ENCODE measurements around the gene AP2M1. TPM values are rescaled to one million over a fixed set of nuclear protein-coding genes. Genes with fewer than 3 reads are reported as not detected.

AP2M1 gene
- polyA plus RNA-seq, 1 of the 3 experiments (the other 2 are of a cell fraction) = 759 TPM

- TF ChIP-seq CTCF (IDR thresholded peaks at IDR 0.05) = no peak
- TF ChIP-seq RCOR1 (IDR thresholded peaks at IDR 0.05; ENCODE audit: low read length) = peak; percentile 62
- TF ChIP-seq EP300 (IDR thresholded peaks at IDR 0.05; ENCODE audit: borderline replicate concordance in 1 of 2, low read depth in 1 of 2, low read length in 1 of 2) = no peak
- no peak for TF ChIP-seq PBX3 (IDR thresholded peaks at IDR 0.05)
- TF ChIP-seq TEAD4 (IDR thresholded peaks at IDR 0.05; ENCODE audit: borderline replicate concordance, insufficient read depth) = no peak
- TF ChIP-seq GABPA (IDR thresholded peaks at IDR 0.05; ENCODE audit: low read depth) = peak; percentile 80
- peak; percentile 66 for TF ChIP-seq USF1 (IDR thresholded peaks at IDR 0.05; ENCODE audit: borderline replicate concordance, low read depth)
These were observed 40.6 kb upstream of the AP2M1 start (continued) for GRCh38 chr3:184133840-184134745.

GRCh38 chr3:184134746-184135148 lies 39.9 kb upstream of the AP2M1 start:
- POLR2A ChIA-PET = interaction anchor here (1.3 to 1.5 kb wide), 2 partner anchors 10 to 21 kb away, joined by 4 to 9 read pairs; partner anchors contain the start of gene DVL3
- Histone ChIP-seq H3K36me3 (replicated peaks in 1 of 2; ENCODE audit: control insufficient read depth in 1 of 2, insufficient read depth in 2 of 2, low read length in 1 of 2) (peaks cover 3 to 9% of the 10 kb centered on the region in 2 experiments), H4K20me1 (ENCODE audit: insufficient read depth) (no peaks in the 10 kb centered on the region), H3K9me3 (no peaks in the 10 kb centered on the region), H3K4me2 (peak overlapping the region; percentile 90), H3K79me2 (ENCODE audit: insufficient read depth) (peaks cover 56% of the 10 kb centered on the region), H3K4me3 (ENCODE audit: low read depth in 2 of 2, low read length in 1 of 2) (peak overlapping the region; percentile 82 to 96), H3K4me1 (ENCODE audit: control insufficient read depth in 1 of 2, insufficient read depth in 2 of 2, low read depth in 1 of 2, low read length in 1 of 2) (peaks cover 0 to 8% of the 10 kb centered on the region in 2 experiments; a peak in 3 of 4 replicates), H2AFZ (ENCODE audit: low read depth) (peak overlapping the region; percentile 75), H3F3A (replicated peaks; ENCODE audit: insufficient read depth) (peaks cover 10% of the 10 kb centered on the region), H3K9me2 (no peaks in the 10 kb centered on the region), H3K9ac (peak overlapping the region; percentile 92), H3K27me3 (ENCODE audit: insufficient read depth) (no peaks in the 10 kb centered on the region), H3K27ac (ENCODE audit: low read depth in 2 of 2, low read length in 1 of 2) (peak overlapping the region; percentile 70 to 86)
- CTCF ChIA-PET = interaction anchor here (0.7 to 4.0 kb wide), 12 partner anchors 10 to 551 kb away, joined by 3 to 31 read pairs (median 5); partner anchors contain the start of genes ABCC5, EEF1AKMT4 and PARL
- WGBS (ENCODE audit: low lambda C conversion rate) = 0% methylated on average over 16 of the region's 21 CpGs
- TF ChIP-seq POLR2AphosphoS5 (IDR thresholded peaks at IDR 0.05; ENCODE audit: low read depth, low read length) = no peak
- no peak for TF ChIP-seq GABPA (IDR thresholded peaks at IDR 0.05; ENCODE audit: low read depth)
- no peak for TF ChIP-seq RCOR1 (IDR thresholded peaks at IDR 0.05; ENCODE audit: low read length)
- no peak for TF ChIP-seq REST (IDR thresholded peaks at IDR 0.05; ENCODE audit: low read depth, low read length)
- no peak for TF ChIP-seq FOSL2 (IDR thresholded peaks at IDR 0.05; ENCODE audit: borderline replicate concordance, low read depth)
- no peak for TF ChIP-seq PBX3 (IDR thresholded peaks at IDR 0.05)
- no peak for TF ChIP-seq MEF2A (IDR thresholded peaks at IDR 0.05; ENCODE audit: borderline replicate concordance, low read depth)
- TF ChIP-seq EP300 (IDR thresholded peaks at IDR 0.05; ENCODE audit: borderline replicate concordance in 1 of 2, low read depth in 1 of 2, low read length in 1 of 2) = no peak
- TF ChIP-seq RXRA (IDR thresholded peaks at IDR 0.05; ENCODE audit: borderline replicate concordance, low read depth) = no peak
- no peak for DNase-seq

All from SK-N-SH (cell line).